ENCODE results near the gene MRPL58.

DNA sequence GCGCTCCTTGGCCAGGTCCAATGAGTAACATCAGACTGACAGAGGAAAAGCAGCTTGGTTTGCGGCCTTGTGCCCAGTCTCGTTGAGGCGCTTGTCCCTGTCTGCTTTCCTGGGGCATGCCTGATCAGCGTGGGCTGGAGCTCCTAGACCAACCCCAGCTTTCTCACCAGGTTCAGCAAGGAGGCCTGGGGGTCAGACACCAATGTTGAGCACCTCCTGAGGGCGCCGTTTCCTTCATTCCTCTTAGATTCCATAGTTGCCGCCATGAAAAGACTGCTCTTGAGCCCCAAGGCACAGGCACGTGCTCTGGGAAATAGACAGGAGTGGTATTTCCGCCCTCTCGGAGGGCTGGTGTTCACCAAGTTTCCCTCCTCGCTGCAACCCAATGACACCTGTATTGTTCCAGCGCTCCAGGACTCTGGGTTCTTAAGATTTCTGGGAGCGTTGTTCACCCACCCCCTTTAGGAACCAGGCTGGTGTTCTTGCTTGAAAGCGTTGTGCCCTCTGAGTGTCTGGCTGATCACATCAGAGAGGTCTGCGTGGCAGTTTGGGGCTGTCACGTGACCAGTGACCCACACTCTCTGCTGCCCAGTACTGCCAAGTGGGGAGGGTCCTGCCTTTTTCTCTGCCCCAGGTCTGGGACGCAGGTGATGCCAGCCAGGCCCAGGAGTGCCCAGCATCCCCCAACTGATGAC is 52.5 kb downstream of the MRPL58 start:
- TF ChIP-seq POLR2A (IDR thresholded peaks at IDR 0.05): no peak
- TF ChIP-seq, protein P1, sequence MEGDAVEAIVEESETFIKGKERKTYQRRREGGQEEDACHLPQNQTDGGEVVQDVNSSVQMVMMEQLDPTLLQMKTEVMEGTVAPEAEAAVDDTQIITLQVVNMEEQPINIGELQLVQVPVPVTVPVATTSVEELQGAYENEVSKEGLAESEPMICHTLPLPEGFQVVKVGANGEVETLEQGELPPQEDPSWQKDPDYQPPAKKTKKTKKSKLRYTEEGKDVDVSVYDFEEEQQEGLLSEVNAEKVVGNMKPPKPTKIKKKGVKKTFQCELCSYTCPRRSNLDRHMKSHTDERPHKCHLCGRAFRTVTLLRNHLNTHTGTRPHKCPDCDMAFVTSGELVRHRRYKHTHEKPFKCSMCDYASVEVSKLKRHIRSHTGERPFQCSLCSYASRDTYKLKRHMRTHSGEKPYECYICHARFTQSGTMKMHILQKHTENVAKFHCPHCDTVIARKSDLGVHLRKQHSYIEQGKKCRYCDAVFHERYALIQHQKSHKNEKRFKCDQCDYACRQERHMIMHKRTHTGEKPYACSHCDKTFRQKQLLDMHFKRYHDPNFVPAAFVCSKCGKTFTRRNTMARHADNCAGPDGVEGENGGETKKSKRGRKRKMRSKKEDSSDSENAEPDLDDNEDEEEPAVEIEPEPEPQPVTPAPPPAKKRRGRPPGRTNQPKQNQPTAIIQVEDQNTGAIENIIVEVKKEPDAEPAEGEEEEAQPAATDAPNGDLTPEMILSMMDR (IDR thresholded peaks at IDR 0.05): no peak

Data from testis (tissue), 2 donors.